WTC11 (cell line): ENCODE data around the gene OR2F1. TPM values are rescaled to one million over a fixed set of nuclear protein-coding genes. Genes with fewer than 3 reads are reported as not detected.

Source experiments
- ATAC-seq: fragments of 200-7000 bp; cut with Tn5 transposase; 2 replicates; pipeline ENCODE4 v1.10.0; 2021; ENCODE audit warnings: mild to moderate bottlenecking, moderate library complexity
- CTCF ChIA-PET: fragments of 300-600 bp; sonication (Branson Sonifier 250); formaldehyde crosslinking; loops from one replicate; lab custom pipeline; 2021; ENCODE audit warnings: antibody characterized with exemption; lab: Charles Lee
- POLR2A ChIA-PET: fragments of 350-600 bp; sonication (Branson Sonifier 250); formaldehyde crosslinking; loops from one replicate; lab custom pipeline; 2021; ENCODE audit warnings: antibody characterized with exemption; lab: Charles Lee
- DNase-seq: peaks from one replicate; pipeline ENCODE4 v3.0.0; 2021; ENCODE audit warnings: low spot score
- H3K27ac Mint-ChIP-seq: 2 replicates; pipeline ENCODE4 v1.8.0; 2021; ENCODE audit warnings: mixed read lengths
- H3K27me3 Mint-ChIP-seq: 2 replicates; pipeline ENCODE4 v1.8.0; 2021; ENCODE audit warnings: low read depth, mild to moderate bottlenecking, moderate library complexity, mixed read lengths
- H3K36me3 Mint-ChIP-seq: 2 replicates; pipeline ENCODE4 v1.8.0; 2021; ENCODE audit warnings: mixed read lengths
- H3K4me1 Mint-ChIP-seq: 2 replicates; pipeline ENCODE4 v1.8.0; 2022; ENCODE audit warnings: mixed read lengths
- H3K4me3 Mint-ChIP-seq: 2 replicates; pipeline ENCODE4 v1.8.0; 2021; ENCODE audit warnings: mild to moderate bottlenecking, moderate library complexity, mixed read lengths
- H3K9me3 Mint-ChIP-seq: 2 replicates; pipeline ENCODE4 v1.8.0; 2021; ENCODE audit warnings: mixed read lengths
- ELF4 ChIP-seq: sonication (generic); formaldehyde crosslinking; IDR thresholded peaks from 2 replicates; pipeline ENCODE4 v1.8.1; 2022; ENCODE audit warnings: low read depth, mild to moderate bottlenecking, moderate library complexity, missing genetic modification reagents
- FOXP1 ChIP-seq: sonication (generic); formaldehyde crosslinking; IDR thresholded peaks from 2 replicates; pipeline ENCODE4 v1.8.0; 2022; ENCODE audit warnings: missing genetic modification reagents, mild to moderate bottlenecking, moderate library complexity, borderline replicate concordance
- GTF2I ChIP-seq: fragments of 250-450 bp; sonication (Bioruptor Pico); conservative IDR thresholded peaks from 2 replicates; pipeline ENCODE4 v1.4.0; 2021; ENCODE audit warnings: mild to moderate bottlenecking
- HMGA2 ChIP-seq: fragments of 250-450 bp; sonication (Bioruptor Pico); IDR thresholded peaks from 2 replicates; pipeline ENCODE4 v1.4.0; 2021; ENCODE audit warnings: mild to moderate bottlenecking, moderate library complexity
- IRF2 ChIP-seq: sonication (generic); formaldehyde crosslinking; IDR thresholded peaks from 2 replicates; pipeline ENCODE4 v1.8.0; 2022; ENCODE audit warnings: low read depth, missing genetic modification reagents, borderline replicate concordance
- KAT7 ChIP-seq: sonication (generic); formaldehyde crosslinking; IDR thresholded peaks from 2 replicates; pipeline ENCODE4 v1.8.1; 2023; ENCODE audit warnings: missing genetic modification reagents, mild to moderate bottlenecking, borderline replicate concordance
- SOX15 ChIP-seq: fragments of 250-450 bp; sonication (Bioruptor Pico); IDR thresholded peaks from 2 replicates; pipeline ENCODE4 v1.9.0; 2021; ENCODE audit warnings: mild to moderate bottlenecking
- SP1 ChIP-seq: sonication (generic); formaldehyde crosslinking; conservative IDR thresholded peaks from 2 replicates; pipeline ENCODE4 v1.8.1; 2022; ENCODE audit warnings: missing genetic modification reagents
- ZNF219 ChIP-seq: sonication (generic); formaldehyde crosslinking; IDR thresholded peaks from 2 replicates; pipeline ENCODE4 v1.8.0; 2023; ENCODE audit warnings: missing genetic modification reagents, mild to moderate bottlenecking, borderline replicate concordance
- total RNA-seq: library from RNA; stranded (reverse); gene quantifications from 3 replicates; pipeline ENCODE4 v1.2.3, GENCODE V29; 2021
- TF ChIP-seq, protein P1 (sequence below): sonication (generic); formaldehyde crosslinking; IDR thresholded peaks from 2 replicates; pipeline ENCODE4 v1.8.1; 2023; ENCODE audit warnings: mild to moderate bottlenecking, missing genetic modification reagents, moderate library complexity
- TF ChIP-seq, protein P2 (sequence below): sonication (generic); formaldehyde crosslinking; IDR thresholded peaks from 2 replicates; pipeline ENCODE4 v1.8.0; 2022; ENCODE audit warnings: missing genetic modification reagents
- TF ChIP-seq, protein P3 (sequence below): fragments of 200-600 bp; IDR thresholded peaks from 2 replicates; pipeline ENCODE4 v1.8.0; 2022; ENCODE audit warnings: antibody characterized with exemption
- TF ChIP-seq, protein P4 (sequence below): sonication (generic); formaldehyde crosslinking; IDR thresholded peaks from 2 replicates; pipeline ENCODE4 v1.8.1; 2023; ENCODE audit warnings: mild to moderate bottlenecking, moderate library complexity, missing genetic modification reagents
- TF ChIP-seq, protein P5 (sequence below): sonication (generic); formaldehyde crosslinking; IDR thresholded peaks from 2 replicates; pipeline ENCODE4 v1.8.0; 2023; ENCODE audit warnings: missing genetic modification reagents
- TF ChIP-seq, protein P6 (sequence below): fragments of 250-450 bp; sonication (Bioruptor Pico); IDR thresholded peaks from 2 replicates; pipeline ENCODE4 v1.9.0; 2021; ENCODE audit warnings: moderate library complexity, mild to moderate bottlenecking, inconsistent platforms, borderline replicate concordance
- TF ChIP-seq, protein P7 (sequence below): sonication (generic); formaldehyde crosslinking; IDR thresholded peaks from 2 replicates; pipeline ENCODE4 v1.8.1; 2023; ENCODE audit warnings: mild to moderate bottlenecking, missing genetic modification reagents
- TF ChIP-seq, protein P8 (sequence below): sonication (generic); formaldehyde crosslinking; IDR thresholded peaks from 2 replicates; pipeline ENCODE4 v1.8.0; 2022; ENCODE audit warnings: mild to moderate bottlenecking, missing genetic modification reagents

The OR2F1 gene
- total RNA-seq, 1 experiment from 2014 or later, result not detected

DNA sequence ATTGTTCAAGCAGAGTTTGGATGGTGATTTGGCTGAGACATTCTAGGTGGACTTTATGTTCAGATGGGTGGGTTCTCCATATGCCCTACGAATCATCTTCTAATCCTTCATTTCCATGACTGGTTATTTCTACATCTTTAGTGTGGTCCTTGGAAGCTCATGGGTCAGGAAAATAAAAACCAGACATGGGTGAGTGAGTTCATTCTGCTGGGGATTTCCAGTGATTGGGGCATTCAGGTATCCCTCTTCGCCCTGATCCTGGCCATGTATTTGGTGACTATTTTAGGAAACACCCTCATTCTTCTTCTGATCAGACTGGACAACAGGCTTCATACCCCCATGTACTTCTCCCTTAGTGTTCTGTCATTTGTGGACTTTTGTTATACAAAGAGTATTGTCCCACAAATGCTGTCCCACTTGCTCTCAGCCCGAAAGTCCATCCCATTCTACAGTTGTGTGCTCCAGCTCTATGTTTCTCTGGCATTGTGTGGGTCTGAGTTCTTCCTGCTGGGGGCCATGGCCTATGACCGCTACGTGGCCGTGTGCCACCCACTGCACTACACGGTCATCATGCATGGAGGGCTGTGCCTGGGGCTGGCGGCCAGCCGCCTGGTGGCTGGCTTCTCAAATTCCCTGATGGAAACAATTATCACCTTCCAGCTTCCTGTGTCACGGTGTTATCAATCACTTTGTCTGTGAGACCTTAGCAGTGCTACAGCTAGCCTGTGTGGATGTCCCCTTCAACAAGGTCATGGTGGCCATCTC is 26.3 kb downstream of the OR2F1 start (continued):
- TF ChIP-seq, protein P1, sequence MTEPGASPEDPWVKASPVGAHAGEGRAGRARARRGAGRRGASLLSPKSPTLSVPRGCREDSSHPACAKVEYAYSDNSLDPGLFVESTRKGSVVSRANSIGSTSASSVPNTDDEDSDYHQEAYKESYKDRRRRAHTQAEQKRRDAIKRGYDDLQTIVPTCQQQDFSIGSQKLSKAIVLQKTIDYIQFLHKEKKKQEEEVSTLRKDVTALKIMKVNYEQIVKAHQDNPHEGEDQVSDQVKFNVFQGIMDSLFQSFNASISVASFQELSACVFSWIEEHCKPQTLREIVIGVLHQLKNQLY (CRISPR knock-in tag), result no peak
- no peak for TF ChIP-seq FOXP1 (CRISPR knock-in tag)
- TF ChIP-seq SOX15, result no peak
- TF ChIP-seq, protein P2, sequence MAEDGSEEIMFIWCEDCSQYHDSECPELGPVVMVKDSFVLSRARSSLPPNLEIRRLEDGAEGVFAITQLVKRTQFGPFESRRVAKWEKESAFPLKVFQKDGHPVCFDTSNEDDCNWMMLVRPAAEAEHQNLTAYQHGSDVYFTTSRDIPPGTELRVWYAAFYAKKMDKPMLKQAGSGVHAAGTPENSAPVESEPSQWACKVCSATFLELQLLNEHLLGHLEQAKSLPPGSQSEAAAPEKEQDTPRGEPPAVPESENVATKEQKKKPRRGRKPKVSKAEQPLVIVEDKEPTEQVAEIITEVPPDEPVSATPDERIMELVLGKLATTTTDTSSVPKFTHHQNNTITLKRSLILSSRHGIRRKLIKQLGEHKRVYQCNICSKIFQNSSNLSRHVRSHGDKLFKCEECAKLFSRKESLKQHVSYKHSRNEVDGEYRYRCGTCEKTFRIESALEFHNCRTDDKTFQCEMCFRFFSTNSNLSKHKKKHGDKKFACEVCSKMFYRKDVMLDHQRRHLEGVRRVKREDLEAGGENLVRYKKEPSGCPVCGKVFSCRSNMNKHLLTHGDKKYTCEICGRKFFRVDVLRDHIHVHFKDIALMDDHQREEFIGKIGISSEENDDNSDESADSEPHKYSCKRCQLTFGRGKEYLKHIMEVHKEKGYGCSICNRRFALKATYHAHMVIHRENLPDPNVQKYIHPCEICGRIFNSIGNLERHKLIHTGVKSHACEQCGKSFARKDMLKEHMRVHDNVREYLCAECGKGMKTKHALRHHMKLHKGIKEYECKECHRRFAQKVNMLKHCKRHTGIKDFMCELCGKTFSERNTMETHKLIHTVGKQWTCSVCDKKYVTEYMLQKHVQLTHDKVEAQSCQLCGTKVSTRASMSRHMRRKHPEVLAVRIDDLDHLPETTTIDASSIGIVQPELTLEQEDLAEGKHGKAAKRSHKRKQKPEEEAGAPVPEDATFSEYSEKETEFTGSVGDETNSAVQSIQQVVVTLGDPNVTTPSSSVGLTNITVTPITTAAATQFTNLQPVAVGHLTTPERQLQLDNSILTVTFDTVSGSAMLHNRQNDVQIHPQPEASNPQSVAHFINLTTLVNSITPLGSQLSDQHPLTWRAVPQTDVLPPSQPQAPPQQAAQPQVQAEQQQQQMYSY, result no peak
- no peak for TF ChIP-seq ZNF219
- TF ChIP-seq, protein P3, sequence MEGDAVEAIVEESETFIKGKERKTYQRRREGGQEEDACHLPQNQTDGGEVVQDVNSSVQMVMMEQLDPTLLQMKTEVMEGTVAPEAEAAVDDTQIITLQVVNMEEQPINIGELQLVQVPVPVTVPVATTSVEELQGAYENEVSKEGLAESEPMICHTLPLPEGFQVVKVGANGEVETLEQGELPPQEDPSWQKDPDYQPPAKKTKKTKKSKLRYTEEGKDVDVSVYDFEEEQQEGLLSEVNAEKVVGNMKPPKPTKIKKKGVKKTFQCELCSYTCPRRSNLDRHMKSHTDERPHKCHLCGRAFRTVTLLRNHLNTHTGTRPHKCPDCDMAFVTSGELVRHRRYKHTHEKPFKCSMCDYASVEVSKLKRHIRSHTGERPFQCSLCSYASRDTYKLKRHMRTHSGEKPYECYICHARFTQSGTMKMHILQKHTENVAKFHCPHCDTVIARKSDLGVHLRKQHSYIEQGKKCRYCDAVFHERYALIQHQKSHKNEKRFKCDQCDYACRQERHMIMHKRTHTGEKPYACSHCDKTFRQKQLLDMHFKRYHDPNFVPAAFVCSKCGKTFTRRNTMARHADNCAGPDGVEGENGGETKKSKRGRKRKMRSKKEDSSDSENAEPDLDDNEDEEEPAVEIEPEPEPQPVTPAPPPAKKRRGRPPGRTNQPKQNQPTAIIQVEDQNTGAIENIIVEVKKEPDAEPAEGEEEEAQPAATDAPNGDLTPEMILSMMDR, result no peak
- TF ChIP-seq IRF2, result no peak
- TF ChIP-seq, protein P4, sequence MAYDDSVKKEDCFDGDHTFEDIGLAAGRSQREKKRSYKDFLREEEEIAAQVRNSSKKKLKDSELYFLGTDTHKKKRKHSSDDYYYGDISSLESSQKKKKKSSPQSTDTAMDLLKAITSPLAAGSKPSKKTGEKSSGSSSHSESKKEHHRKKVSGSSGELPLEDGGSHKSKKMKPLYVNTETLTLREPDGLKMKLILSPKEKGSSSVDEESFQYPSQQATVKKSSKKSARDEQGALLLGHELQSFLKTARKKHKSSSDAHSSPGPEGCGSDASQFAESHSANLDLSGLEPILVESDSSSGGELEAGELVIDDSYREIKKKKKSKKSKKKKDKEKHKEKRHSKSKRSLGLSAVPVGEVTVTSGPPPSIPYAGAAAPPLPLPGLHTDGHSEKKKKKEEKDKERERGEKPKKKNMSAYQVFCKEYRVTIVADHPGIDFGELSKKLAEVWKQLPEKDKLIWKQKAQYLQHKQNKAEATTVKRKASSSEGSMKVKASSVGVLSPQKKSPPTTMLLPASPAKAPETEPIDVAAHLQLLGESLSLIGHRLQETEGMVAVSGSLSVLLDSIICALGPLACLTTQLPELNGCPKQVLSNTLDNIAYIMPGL (CRISPR knock-in tag), result no peak
- no peak for TF ChIP-seq SP1 (CRISPR knock-in tag)

DNA sequence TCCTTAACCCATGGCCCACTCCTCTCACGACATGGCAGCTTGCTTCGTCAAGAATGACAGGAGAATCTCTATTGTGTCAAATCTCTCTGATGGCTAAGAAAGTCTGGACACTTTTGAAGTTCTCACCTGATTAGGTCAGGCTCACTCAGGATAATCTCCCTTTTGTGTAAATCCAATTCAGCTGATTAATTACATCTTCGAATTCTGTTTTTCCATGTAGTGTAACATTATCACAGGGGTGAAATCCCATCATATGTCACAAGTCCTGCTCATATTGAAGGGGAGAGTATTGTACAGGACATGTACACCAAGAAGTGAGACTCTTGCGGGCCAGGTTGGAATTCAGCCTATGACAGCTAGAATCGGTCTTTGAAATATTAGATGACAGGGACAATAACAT is 29.3 kb downstream of the OR2F1 start:
- H3K27ac Mint-ChIP-seq, result no peak overlapping the region
- peaks cover 2% of the 10 kb centered on the region; the same call in 1 of the 2 replicates for H3K36me3 Mint-ChIP-seq
- no peak for TF ChIP-seq GTF2I (CRISPR knock-in tag)
- TF ChIP-seq HMGA2 (CRISPR knock-in tag), result no peak
- no peak for TF ChIP-seq KAT7
- TF ChIP-seq, protein P5, sequence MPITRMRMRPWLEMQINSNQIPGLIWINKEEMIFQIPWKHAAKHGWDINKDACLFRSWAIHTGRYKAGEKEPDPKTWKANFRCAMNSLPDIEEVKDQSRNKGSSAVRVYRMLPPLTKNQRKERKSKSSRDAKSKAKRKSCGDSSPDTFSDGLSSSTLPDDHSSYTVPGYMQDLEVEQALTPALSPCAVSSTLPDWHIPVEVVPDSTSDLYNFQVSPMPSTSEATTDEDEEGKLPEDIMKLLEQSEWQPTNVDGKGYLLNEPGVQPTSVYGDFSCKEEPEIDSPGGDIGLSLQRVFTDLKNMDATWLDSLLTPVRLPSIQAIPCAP, result no peak
- TF ChIP-seq, protein P6, sequence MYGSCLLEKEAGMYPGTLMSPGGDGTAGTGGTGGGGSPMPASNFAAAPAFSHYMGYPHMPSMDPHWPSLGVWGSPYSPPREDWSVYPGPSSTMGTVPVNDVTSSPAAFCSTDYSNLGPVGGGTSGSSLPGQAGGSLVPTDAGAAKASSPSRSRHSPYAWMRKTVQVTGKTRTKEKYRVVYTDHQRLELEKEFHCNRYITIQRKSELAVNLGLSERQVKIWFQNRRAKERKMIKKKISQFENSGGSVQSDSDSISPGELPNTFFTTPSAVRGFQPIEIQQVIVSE, result no peak
- TF ChIP-seq ELF4 (CRISPR knock-in tag), result no peak
- TF ChIP-seq, protein P7, sequence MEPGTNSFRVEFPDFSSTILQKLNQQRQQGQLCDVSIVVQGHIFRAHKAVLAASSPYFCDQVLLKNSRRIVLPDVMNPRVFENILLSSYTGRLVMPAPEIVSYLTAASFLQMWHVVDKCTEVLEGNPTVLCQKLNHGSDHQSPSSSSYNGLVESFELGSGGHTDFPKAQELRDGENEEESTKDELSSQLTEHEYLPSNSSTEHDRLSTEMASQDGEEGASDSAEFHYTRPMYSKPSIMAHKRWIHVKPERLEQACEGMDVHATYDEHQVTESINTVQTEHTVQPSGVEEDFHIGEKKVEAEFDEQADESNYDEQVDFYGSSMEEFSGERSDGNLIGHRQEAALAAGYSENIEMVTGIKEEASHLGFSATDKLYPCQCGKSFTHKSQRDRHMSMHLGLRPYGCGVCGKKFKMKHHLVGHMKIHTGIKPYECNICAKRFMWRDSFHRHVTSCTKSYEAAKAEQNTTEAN (CRISPR knock-in tag), result no peak
- TF ChIP-seq, protein P8, sequence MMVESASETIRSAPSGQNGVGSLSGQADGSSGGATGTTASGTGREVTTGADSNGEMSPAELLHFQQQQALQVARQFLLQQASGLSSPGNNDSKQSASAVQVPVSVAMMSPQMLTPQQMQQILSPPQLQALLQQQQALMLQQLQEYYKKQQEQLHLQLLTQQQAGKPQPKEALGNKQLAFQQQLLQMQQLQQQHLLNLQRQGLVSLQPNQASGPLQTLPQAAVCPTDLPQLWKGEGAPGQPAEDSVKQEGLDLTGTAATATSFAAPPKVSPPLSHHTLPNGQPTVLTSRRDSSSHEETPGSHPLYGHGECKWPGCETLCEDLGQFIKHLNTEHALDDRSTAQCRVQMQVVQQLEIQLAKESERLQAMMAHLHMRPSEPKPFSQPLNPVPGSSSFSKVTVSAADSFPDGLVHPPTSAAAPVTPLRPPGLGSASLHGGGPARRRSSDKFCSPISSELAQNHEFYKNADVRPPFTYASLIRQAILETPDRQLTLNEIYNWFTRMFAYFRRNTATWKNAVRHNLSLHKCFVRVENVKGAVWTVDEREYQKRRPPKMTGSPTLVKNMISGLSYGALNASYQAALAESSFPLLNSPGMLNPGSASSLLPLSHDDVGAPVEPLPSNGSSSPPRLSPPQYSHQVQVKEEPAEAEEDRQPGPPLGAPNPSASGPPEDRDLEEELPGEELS (CRISPR knock-in tag), result no peak
- TF ChIP-seq IRF2, result no peak
- TF ChIP-seq, protein P1 (CRISPR knock-in tag), result no peak
- ATAC-seq (no peak), DNase-seq (no peak)
- ChIA-PET CTCF (no interaction called here), POLR2A (interaction anchor here (0.6 kb wide), 1 partner anchor 710 kb away, joined by 3 read pairs; no protein-coding TSS in a partner anchor)
- H3K4me1 Mint-ChIP-seq, result no peaks in the 10 kb centered on the region
- peaks cover 21% of the 10 kb centered on the region for H3K9me3 Mint-ChIP-seq
- H3K27me3 Mint-ChIP-seq, result no peaks in the 10 kb centered on the region; the same call in 1 of the 2 replicates
- H3K4me3 Mint-ChIP-seq, result no peak overlapping the region
